LNCaP clone FGC (cell line): ENCODE data around the gene DHRS7.

Source experiments
- DNase-seq: peaks from one replicate; pipeline ENCODE4 v3.0.0-alpha.2; 2011; ENCODE audit warnings: low read depth
- H3K4me3 ChIP-seq: 2 replicates; pipeline ENCODE4 v1.5.1; 2011; ENCODE audit warnings: mild to moderate bottlenecking, low read depth, low read length, control low read depth
- TF ChIP-seq, protein P1 (sequence below): IDR thresholded peaks from 2 replicates; pipeline ENCODE4 v1.5.1; 2012; ENCODE audit warnings: mild to moderate bottlenecking; ENCODE audit not compliant: control insufficient read depth, insufficient read depth; ENCODE audit errors: extremely low read depth

The DHRS7 gene

DNA sequence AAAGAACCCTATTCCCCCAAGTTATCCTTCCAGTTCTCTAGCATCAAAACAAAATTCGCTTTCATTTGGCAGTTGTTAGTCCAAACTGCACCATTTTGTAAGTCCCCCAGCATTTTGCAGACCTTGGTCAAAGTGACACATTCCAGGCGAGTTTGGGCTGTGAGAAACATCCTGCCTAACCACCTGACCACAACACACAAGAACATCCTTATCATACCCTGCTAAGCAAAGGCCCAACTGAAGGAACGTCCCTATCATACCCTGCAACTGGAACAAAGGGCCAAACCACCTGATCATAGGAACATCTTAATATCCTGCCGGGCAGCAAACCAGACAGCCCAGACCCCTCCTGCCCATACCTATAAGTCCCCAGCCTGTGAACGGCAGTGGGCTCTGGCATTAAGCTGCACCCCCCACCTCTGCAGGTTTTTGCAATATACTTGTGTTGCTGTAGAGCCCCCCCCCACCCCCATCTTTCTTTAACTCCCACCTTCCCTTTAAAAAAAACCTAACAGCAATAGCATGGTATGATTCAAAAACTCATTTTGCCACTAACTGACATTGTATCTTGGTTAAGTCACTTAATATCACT lies 70.8 kb downstream of the DHRS7 start:
- DNase-seq = no peak
- TF ChIP-seq, protein P1, sequence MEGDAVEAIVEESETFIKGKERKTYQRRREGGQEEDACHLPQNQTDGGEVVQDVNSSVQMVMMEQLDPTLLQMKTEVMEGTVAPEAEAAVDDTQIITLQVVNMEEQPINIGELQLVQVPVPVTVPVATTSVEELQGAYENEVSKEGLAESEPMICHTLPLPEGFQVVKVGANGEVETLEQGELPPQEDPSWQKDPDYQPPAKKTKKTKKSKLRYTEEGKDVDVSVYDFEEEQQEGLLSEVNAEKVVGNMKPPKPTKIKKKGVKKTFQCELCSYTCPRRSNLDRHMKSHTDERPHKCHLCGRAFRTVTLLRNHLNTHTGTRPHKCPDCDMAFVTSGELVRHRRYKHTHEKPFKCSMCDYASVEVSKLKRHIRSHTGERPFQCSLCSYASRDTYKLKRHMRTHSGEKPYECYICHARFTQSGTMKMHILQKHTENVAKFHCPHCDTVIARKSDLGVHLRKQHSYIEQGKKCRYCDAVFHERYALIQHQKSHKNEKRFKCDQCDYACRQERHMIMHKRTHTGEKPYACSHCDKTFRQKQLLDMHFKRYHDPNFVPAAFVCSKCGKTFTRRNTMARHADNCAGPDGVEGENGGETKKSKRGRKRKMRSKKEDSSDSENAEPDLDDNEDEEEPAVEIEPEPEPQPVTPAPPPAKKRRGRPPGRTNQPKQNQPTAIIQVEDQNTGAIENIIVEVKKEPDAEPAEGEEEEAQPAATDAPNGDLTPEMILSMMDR = no peak
- H3K4me3 ChIP-seq = peak overlapping the region; percentile 60
